Measurements from ENCODE around the gene ABHD10. TPM values are rescaled to one million over a fixed set of nuclear protein-coding genes. Genes with fewer than 3 reads are reported as not detected.
A peak's percentile ranks its signal among the peaks of the same experiment; 100 is the strongest.

Gene ABHD10
- total RNA-seq, 1 donor from 2014 or later = 18.7 TPM

DNA sequence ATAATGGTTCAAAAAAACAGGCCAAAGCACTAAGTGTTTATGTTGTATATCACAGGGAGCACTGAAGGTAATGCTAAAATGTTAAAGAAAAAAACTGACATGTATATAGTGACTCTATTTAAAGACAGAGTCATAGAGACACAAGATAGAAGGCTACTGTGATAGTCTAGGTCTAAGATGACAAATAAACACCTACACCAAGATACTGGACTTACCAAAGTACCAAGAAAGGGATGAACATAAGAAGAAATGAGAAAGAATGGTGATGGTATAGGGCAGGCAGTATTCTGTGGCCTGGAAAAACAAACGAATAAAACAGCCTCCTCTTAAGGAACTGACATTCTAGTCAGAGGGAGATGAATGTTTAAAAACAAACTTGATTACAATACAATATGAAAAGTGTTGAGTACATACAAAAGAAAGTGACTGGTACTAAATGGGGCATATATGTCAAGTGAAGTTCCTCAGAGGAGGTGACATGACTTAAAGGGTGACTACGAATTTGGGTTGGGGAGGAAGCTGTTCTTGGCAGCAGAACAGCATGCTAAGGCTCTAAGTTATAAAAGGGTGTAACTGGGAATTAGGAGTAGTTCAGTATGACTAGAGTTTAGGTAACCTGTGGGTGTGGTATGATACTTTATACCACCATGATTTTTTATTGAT is 5.9 kb downstream of the ABHD10 start:
- no peak overlapping the region for H3K4me3 Mint-ChIP-seq (ENCODE audit: unreplicated experiment)
- no peak for TF ChIP-seq CTCF (IDR thresholded peaks at IDR 0.05; ENCODE audit: unreplicated experiment)
- H3K9me3 Mint-ChIP-seq (ENCODE audit: unreplicated experiment) = no peaks in the 10 kb centered on the region
- H3K27ac Mint-ChIP-seq (ENCODE audit: unreplicated experiment) = no peak overlapping the region
- no peaks in the 10 kb centered on the region for H3K36me3 Mint-ChIP-seq (ENCODE audit: low read depth, unreplicated experiment)
- H3K27me3 Mint-ChIP-seq (ENCODE audit: unreplicated experiment) = no peaks in the 10 kb centered on the region
- DNase-seq (ENCODE audit: low spot score) = no peak
- H3K4me1 Mint-ChIP-seq (ENCODE audit: unreplicated experiment) = no peaks in the 10 kb centered on the region

GRCh38 chr3:111986800-111987199 is 8.0 kb downstream of the ABHD10 start:
- no peak overlapping the region for H3K4me3 Mint-ChIP-seq (ENCODE audit: unreplicated experiment)
- TF ChIP-seq CTCF (IDR thresholded peaks at IDR 0.05; ENCODE audit: unreplicated experiment) = no peak
- no peaks in the 10 kb centered on the region for H3K36me3 Mint-ChIP-seq (ENCODE audit: low read depth, unreplicated experiment)
- H3K27ac Mint-ChIP-seq (ENCODE audit: unreplicated experiment) = no peak overlapping the region
- DNase-seq (ENCODE audit: low spot score) = no peak
- H3K4me1 Mint-ChIP-seq (ENCODE audit: unreplicated experiment) = no peaks in the 10 kb centered on the region
- H3K27me3 Mint-ChIP-seq (ENCODE audit: unreplicated experiment) = no peaks in the 10 kb centered on the region
- H3K9me3 Mint-ChIP-seq (ENCODE audit: unreplicated experiment) = no peaks in the 10 kb centered on the region

DNA sequence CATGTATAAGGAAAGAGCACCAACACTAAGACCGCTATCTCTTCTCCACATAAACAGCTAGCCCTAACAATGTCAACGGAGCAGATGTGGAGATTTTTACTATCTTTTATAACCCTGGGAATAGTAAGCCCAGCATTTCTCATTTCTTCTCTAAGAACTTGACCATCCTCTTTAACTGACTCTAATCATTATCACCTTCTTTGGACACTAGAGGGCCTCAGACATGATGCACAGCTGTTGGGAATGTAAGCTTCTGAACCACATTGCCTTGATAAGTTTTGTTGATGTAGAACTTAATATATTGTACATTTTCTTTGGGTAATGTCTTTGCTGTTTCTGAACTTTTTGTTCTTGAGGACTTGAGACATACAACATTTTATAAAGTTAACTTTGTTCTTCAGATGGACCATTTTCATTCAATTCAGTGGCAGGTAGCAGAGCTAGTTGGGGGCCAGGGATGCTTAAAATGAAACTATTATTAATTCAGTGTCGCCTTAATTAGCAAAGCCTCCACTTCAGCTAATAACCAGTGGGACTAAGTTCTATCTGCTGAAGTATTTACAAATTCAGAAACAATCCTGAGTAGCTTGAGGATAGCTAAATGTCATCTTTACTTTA is 10.3 kb downstream of the ABHD10 start:
- TF ChIP-seq CTCF (IDR thresholded peaks at IDR 0.05; ENCODE audit: unreplicated experiment) = peak; percentile 62
- H3K27me3 Mint-ChIP-seq (ENCODE audit: unreplicated experiment) = peaks cover 3% of the 10 kb centered on the region
- no peak overlapping the region for H3K4me3 Mint-ChIP-seq (ENCODE audit: unreplicated experiment)
- peaks cover 5% of the 10 kb centered on the region for H3K4me1 Mint-ChIP-seq (ENCODE audit: unreplicated experiment)
- no peaks in the 10 kb centered on the region for H3K9me3 Mint-ChIP-seq (ENCODE audit: unreplicated experiment)
- H3K36me3 Mint-ChIP-seq (ENCODE audit: low read depth, unreplicated experiment) = no peaks in the 10 kb centered on the region
- no peak for DNase-seq (ENCODE audit: low spot score)
- no peak overlapping the region for H3K27ac Mint-ChIP-seq (ENCODE audit: unreplicated experiment)

DNA sequence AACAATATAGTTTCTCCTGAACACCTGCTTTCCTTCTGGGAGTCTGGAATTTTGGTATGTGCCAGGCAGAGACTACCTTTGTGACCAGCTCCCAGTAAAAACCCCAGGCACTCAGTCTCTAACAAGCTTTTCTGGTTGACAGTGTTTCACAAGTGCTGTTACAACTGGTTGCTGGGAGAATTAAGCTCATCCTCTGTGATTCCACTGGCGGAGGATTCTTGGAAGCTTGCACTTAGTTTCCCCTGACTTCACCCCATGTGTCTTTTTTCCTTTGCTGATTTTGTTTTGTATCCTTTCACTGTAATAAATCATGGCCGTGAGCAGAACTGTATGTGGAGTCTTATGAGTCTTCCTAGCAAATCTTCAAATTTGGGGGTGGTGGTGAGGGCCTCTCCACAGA is 14.2 kb downstream of the ABHD10 start:
- Mint-ChIP-seq H3K9me3 (ENCODE audit: unreplicated experiment) (no peaks in the 10 kb centered on the region), H3K4me1 (ENCODE audit: unreplicated experiment) (peaks cover 5% of the 10 kb centered on the region), H3K27ac (ENCODE audit: unreplicated experiment) (no peak overlapping the region), H3K27me3 (ENCODE audit: unreplicated experiment) (peaks cover 3% of the 10 kb centered on the region), H3K36me3 (ENCODE audit: low read depth, unreplicated experiment) (no peaks in the 10 kb centered on the region), H3K4me3 (ENCODE audit: unreplicated experiment) (no peak overlapping the region)
- no peak for TF ChIP-seq CTCF (IDR thresholded peaks at IDR 0.05; ENCODE audit: unreplicated experiment)
- DNase-seq (ENCODE audit: low spot score) = no peak
